HUES6 (cell line): Measurements from ENCODE around the gene GCNT2.
"Not testable (repeated sequence)": the region's sequence is repeated elsewhere in the genome, so short reads cannot be mapped to it uniquely, and the experiment has no call there.

Source experiments
- H3K27ac ChIP-seq: 2 replicates; pipeline ENCODE4 v1.7.0; 2013; ENCODE audit warnings: low read depth, mild to moderate bottlenecking, low read length, inconsistent platforms
- H3K27me3 ChIP-seq: 2 replicates; pipeline ENCODE4 v1.6.1; 2013; ENCODE audit warnings: low read length; ENCODE audit not compliant: control insufficient read depth, insufficient read depth
- H3K36me3 ChIP-seq: 2 replicates; pipeline ENCODE4 v1.6.1; 2013; ENCODE audit warnings: low read length; ENCODE audit not compliant: control insufficient read depth, insufficient read depth
- H3K4me1 ChIP-seq: 2 replicates; pipeline ENCODE4 v1.6.1; 2013; ENCODE audit warnings: low read length; ENCODE audit not compliant: control insufficient read depth, insufficient read depth
- H3K4me3 ChIP-seq: 2 replicates; pipeline ENCODE4 v1.5.1; 2013; ENCODE audit warnings: low read depth, low read length
- H3K9ac ChIP-seq: one replicate; pipeline ENCODE4 v1.6.1; 2013; ENCODE audit warnings: mild to moderate bottlenecking, low read length
- H3K9me3 ChIP-seq: 2 replicates; pipeline ENCODE4 v1.6.1; 2013; ENCODE audit warnings: low read depth, low read length; ENCODE audit not compliant: control insufficient read depth, insufficient read depth

The GCNT2 gene

GRCh38 chr6:10561611-10562199 lies 40.6 kb downstream of the GCNT2 start:
- Histone ChIP-seq H3K9me3 (no peaks in the 10 kb centered on the region), H3K9ac (no peak overlapping the region), H3K27ac (peak overlapping the region; percentile 26; the same call in 1 of the 2 replicates), H3K27me3 (no peaks in the 10 kb centered on the region), H3K4me3 (peak overlapping the region; percentile 25; the same call in 1 of the 2 replicates), H3K4me1 (peaks cover 57% of the 10 kb centered on the region), H3K36me3 (peaks cover 25% of the 10 kb centered on the region)

GRCh38 chr6:10564975-10565673 lies 44.0 kb downstream of the GCNT2 start:
- no peak overlapping the region for H3K27ac ChIP-seq
- H3K9ac ChIP-seq: no peak overlapping the region
- H3K4me3 ChIP-seq: no peak overlapping the region

GRCh38 chr6:10565913-10566312 lies 44.8 kb downstream of the GCNT2 start:
- Histone ChIP-seq H3K4me3 (no peak overlapping the region), H3K36me3 (peaks cover 50% of the 10 kb centered on the region), H3K9me3 (no peaks in the 10 kb centered on the region), H3K9ac (no peak overlapping the region), H3K27ac (no peak overlapping the region), H3K4me1 (peaks cover 35% of the 10 kb centered on the region), H3K27me3 (no peaks in the 10 kb centered on the region)

More at GRCh38 chr6:10564975-10565673, 44.0 kb downstream of the GCNT2 start:
- Histone ChIP-seq H3K4me1 (peaks cover 43% of the 10 kb centered on the region), H3K27me3 (no peaks in the 10 kb centered on the region), H3K9me3 (no peaks in the 10 kb centered on the region), H3K36me3 (peaks cover 42% of the 10 kb centered on the region)

GRCh38 chr6:10567256-10568026 lies 46.3 kb downstream of the GCNT2 start:
- no peaks in the 10 kb centered on the region for H3K27me3 ChIP-seq
- no peak overlapping the region for H3K27ac ChIP-seq
- H3K9me3 ChIP-seq: no peaks in the 10 kb centered on the region
- no peak overlapping the region for H3K4me3 ChIP-seq
- no peak overlapping the region for H3K9ac ChIP-seq
- peaks cover 46% of the 10 kb centered on the region; the same call in 1 of the 2 replicates for H3K36me3 ChIP-seq
- H3K4me1 ChIP-seq: peaks cover 30% of the 10 kb centered on the region; the same call in 1 of the 2 replicates

- Histone ChIP-seq H3K36me3 (peaks cover 36% of the 10 kb centered on the region; the same call in 1 of the 2 replicates), H3K9ac (no peak overlapping the region), H3K4me1 (peaks cover 43% of the 10 kb centered on the region), H3K4me3 (no peak overlapping the region), H3K9me3 (no peaks in the 10 kb centered on the region), H3K27me3 (no peaks in the 10 kb centered on the region), H3K27ac (no peak overlapping the region)
Observed at GRCh38 chr6:10569392-10570127, 48.4 kb downstream of the GCNT2 start.

GRCh38 chr6:10575519-10575918 lies 54.4 kb downstream of the GCNT2 start:
- H3K36me3 ChIP-seq, H3K27me3 ChIP-seq, H3K9me3 ChIP-seq, H3K4me3 ChIP-seq: not testable (repeated sequence)
- peak overlapping the region; percentile 68 for H3K9ac ChIP-seq
- H3K4me1 ChIP-seq: peaks cover 53% of the 10 kb centered on the region
- H3K27ac ChIP-seq: peak overlapping the region; percentile 93; the same call in 1 of the 2 replicates

- no peaks in the 10 kb centered on the region for H3K27me3 ChIP-seq
- peaks cover 57% of the 10 kb centered on the region for H3K4me1 ChIP-seq
- H3K9me3 ChIP-seq: no peaks in the 10 kb centered on the region
- H3K27ac ChIP-seq: peak overlapping the region; percentile 93
- H3K36me3 ChIP-seq: no peaks in the 10 kb centered on the region
- H3K4me3 ChIP-seq: no peak overlapping the region
- peak overlapping the region; percentile 65 for H3K9ac ChIP-seq
Observed at GRCh38 chr6:10576226-10576625, 55.1 kb downstream of the GCNT2 start.

- Histone ChIP-seq H3K4me3 (no peak overlapping the region), H3K9me3 (no peaks in the 10 kb centered on the region), H3K27me3 (no peaks in the 10 kb centered on the region), H3K9ac (no peak overlapping the region), H3K4me1 (peaks cover 53% of the 10 kb centered on the region), H3K36me3 (no peaks in the 10 kb centered on the region), H3K27ac (peak overlapping the region; percentile 61; the same call in 1 of the 2 replicates)
Observed at GRCh38 chr6:10577112-10577511, 56.0 kb downstream of the GCNT2 start.

GRCh38 chr6:10578723-10579122 lies 57.6 kb downstream of the GCNT2 start:
- H3K27ac ChIP-seq: no peak overlapping the region
- no peaks in the 10 kb centered on the region for H3K9me3 ChIP-seq
- no peaks in the 10 kb centered on the region for H3K36me3 ChIP-seq
- H3K4me1 ChIP-seq: peaks cover 48% of the 10 kb centered on the region
- no peaks in the 10 kb centered on the region for H3K27me3 ChIP-seq
- H3K9ac ChIP-seq: no peak overlapping the region
- H3K4me3 ChIP-seq: no peak overlapping the region

GRCh38 chr6:10579803-10580202 lies 58.7 kb downstream of the GCNT2 start:
- no peaks in the 10 kb centered on the region for H3K27me3 ChIP-seq
- no peak overlapping the region for H3K4me3 ChIP-seq
- H3K27ac ChIP-seq: no peak overlapping the region

More at GRCh38 chr6:10579803-10580202, 58.7 kb downstream of the GCNT2 start:
- Histone ChIP-seq H3K4me1 (peaks cover 48% of the 10 kb centered on the region), H3K36me3 (no peaks in the 10 kb centered on the region), H3K9me3 (no peaks in the 10 kb centered on the region), H3K9ac (no peak overlapping the region)
